Measurements from ENCODE around the gene SLC23A3. TPM values are rescaled to one million over a fixed set of nuclear protein-coding genes. Genes with fewer than 3 reads are reported as not detected.

SLC23A3 gene
- total RNA-seq, 4 donors from 2014 or later, result 0.21 to 0.98 (median 0.30) TPM; not detected in 1

GRCh38 chr2:219171231-219171651, 1.4 kb upstream of the SLC23A3 start:
- no peak overlapping the region for H3K4me3 ChIP-seq
- no peaks in the 10 kb centered on the region for H3K27me3 ChIP-seq
- H3K36me3 ChIP-seq, result peaks cover 0 to 35% (median 19%) of the 10 kb centered on the region in 3 donors
- peak; percentile 61 to 77 (median 72) for TF ChIP-seq CTCF (IDR thresholded peaks at IDR 0.05)
- peak; percentile 70 to 78 for TF ChIP-seq EP300 (IDR thresholded peaks at IDR 0.05)
- peak in 1 of 2 donors; percentile 35 for TF ChIP-seq POLR2A (IDR thresholded peaks at IDR 0.05)
- no peaks in the 10 kb centered on the region for H3K9me3 ChIP-seq
- 21 to 24% methylated on average over 5 to 6 of the region's 6 CpGs for WGBS, 2 donors
- peak; percentile 59 to 76 for DNase-seq (ENCODE audit: low spot score in 2 of 2)
- peaks cover 3 to 38% (median 21%) of the 10 kb centered on the region in 4 donors for H3K4me1 ChIP-seq
- peak overlapping the region; percentile 50 to 94 (median 74) for H3K27ac ChIP-seq

- DNase-seq (ENCODE audit: low spot score in 2 of 2), result no peak
- TF ChIP-seq CTCF (IDR thresholded peaks at IDR 0.05) (no peak), EP300 (IDR thresholded peaks at IDR 0.05) (no peak)
- peaks cover 0 to 22% (median 13%) of the 10 kb centered on the region in 3 donors for H3K36me3 ChIP-seq
- H3K4me3 ChIP-seq, result no peak overlapping the region
- peaks cover 0 to 21% (median 9%) of the 10 kb centered on the region in 4 donors for H3K4me1 ChIP-seq
- H3K9me3 ChIP-seq, result no peaks in the 10 kb centered on the region
- H3K27ac ChIP-seq, result no peak overlapping the region
- no peaks in the 10 kb centered on the region for H3K27me3 ChIP-seq
Measured at GRCh38 chr2:219168932-219169331, 897 bp downstream of the SLC23A3 start.

- WGBS, 2 donors, result 53 to 59% methylated on average over 6 of the region's 6 CpGs
- Histone ChIP-seq H3K27ac (peak overlapping the region in 1 of 4 donors; percentile 7), H3K4me3 (no peak overlapping the region), H3K9me3 (no peaks in the 10 kb centered on the region), H3K36me3 (peaks cover 0 to 18% (median 13%) of the 10 kb centered on the region in 3 donors), H3K27me3 (no peaks in the 10 kb centered on the region), H3K4me1 (peaks cover 0 to 21% (median 9%) of the 10 kb centered on the region in 4 donors)
- no peak for TF ChIP-seq CTCF (IDR thresholded peaks at IDR 0.05)
- no peak for TF ChIP-seq EP300 (IDR thresholded peaks at IDR 0.05)
- no peak for TF ChIP-seq POLR2A (IDR thresholded peaks at IDR 0.05)
- no peak for DNase-seq (ENCODE audit: low spot score in 2 of 2)
Measured at GRCh38 chr2:219168526-219168925, 1.3 kb downstream of the SLC23A3 start.

GRCh38 chr2:219167997-219168396, 1.8 kb downstream of the SLC23A3 start:
- Histone ChIP-seq H3K4me3 (no peak overlapping the region), H3K36me3 (peaks cover 0 to 13% (median 8%) of the 10 kb centered on the region in 3 donors), H3K27ac (peak overlapping the region in 1 of 4 donors; percentile 7), H3K27me3 (no peaks in the 10 kb centered on the region), H3K9me3 (no peaks in the 10 kb centered on the region), H3K4me1 (peaks cover 0 to 21% (median 9%) of the 10 kb centered on the region in 4 donors)
- WGBS, 2 donors, result 58 to 62% methylated on average over 5 of the region's 5 CpGs
- DNase-seq (ENCODE audit: low spot score in 2 of 2), result no peak
- no peak for TF ChIP-seq CTCF (IDR thresholded peaks at IDR 0.05)
- no peak for TF ChIP-seq POLR2A (IDR thresholded peaks at IDR 0.05)
- no peak for TF ChIP-seq EP300 (IDR thresholded peaks at IDR 0.05)

GRCh38 chr2:219165058-219165911, 4.5 kb downstream of the SLC23A3 start:
- Histone ChIP-seq H3K27ac (no peak overlapping the region), H3K36me3 (no peaks in the 10 kb centered on the region), H3K4me1 (peaks cover 0 to 8% (median 6%) of the 10 kb centered on the region in 4 donors), H3K27me3 (no peaks in the 10 kb centered on the region), H3K4me3 (no peak overlapping the region), H3K9me3 (no peaks in the 10 kb centered on the region)
- 76 to 80% methylated on average over 10 of the region's 10 CpGs for WGBS, 2 donors
- TF ChIP-seq EP300 (IDR thresholded peaks at IDR 0.05) (no peak), CTCF (IDR thresholded peaks at IDR 0.05) (no peak), POLR2A (IDR thresholded peaks at IDR 0.05) (no peak)
- DNase-seq (ENCODE audit: low spot score in 2 of 2), result no peak
